GM21529 (cell line): Measurements from ENCODE around the gene RIBC2.
"Not testable (repeated sequence)": the region's sequence is repeated elsewhere in the genome, so short reads cannot be mapped to it uniquely, and the experiment has no call there.

Source experiments
- ATAC-seq: cut with Tn5 transposase; IDR thresholded peaks from one replicate; pipeline ENCODE4 v1.9.1; 2021; ENCODE audit not compliant: unreplicated experiment

The RIBC2 gene

DNA sequence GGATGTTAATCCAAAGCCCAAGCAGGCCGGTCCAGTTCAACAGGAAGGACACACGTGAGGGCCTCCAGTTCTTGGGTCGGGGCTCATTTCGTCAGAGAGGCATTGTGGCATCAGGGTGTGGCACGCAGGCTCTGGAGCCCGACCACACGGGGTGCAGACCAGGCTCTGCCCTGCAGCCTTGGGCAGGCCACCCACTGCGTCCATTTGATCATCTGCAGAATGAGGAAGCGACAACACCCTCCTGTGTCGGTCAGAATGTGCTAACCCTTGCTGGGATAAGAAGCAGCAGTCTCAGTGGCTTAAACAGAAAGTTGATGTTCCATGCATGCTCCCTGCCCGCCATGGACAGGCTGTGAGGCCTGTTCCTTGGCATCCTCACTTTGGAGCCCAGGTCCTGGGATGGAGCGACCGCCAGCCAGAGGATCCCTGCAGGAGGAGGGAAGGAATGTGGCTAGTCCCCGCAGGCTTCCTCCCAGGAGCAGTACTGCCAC is 10.8 kb downstream of the RIBC2 start:
- no peak for ATAC-seq

DNA sequence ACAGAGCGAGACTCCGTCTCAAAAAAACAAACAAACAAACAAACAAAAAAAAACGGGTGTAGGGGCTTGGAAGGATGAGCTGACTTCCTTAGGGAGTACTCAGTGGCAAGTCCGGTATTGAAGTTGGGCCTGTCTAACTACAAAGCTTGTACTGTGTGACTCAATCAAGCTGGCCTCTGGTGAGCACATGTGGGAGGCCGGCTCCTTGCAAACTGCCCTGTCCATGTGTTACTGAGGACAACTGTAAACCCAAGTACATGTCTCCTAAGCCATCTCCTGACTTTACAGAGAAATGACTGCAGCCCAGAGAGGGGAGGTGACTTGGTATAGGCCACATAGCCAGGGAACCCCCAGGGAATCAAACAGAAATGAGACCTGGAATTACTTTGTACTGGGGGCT is 11.6 kb downstream of the RIBC2 start:
- ATAC-seq: no peak

GRCh38 chr22:45425531-45426265 is 12.2 kb downstream of the RIBC2 start:
- no peak for ATAC-seq

DNA sequence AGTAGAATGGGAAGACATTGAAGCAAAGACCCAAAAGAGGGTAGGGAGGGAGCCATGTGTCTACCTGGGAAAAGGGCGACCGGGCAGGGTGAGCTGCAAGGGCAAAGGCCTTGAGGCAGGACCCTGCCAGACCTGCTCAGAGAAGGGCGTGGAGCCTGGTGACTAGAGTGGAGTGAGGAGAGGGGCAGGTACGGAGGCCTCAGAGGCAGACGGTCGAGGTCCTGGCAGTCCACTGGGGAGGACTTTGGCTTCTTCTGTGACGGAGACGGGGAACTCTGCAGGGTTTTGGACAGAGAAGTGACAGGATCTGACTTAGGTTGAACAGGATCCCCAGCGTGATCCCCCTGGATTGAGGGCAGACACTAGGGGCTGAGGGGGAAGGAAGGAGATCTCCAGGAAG is 12.9 kb downstream of the RIBC2 start:
- no peak for ATAC-seq

DNA sequence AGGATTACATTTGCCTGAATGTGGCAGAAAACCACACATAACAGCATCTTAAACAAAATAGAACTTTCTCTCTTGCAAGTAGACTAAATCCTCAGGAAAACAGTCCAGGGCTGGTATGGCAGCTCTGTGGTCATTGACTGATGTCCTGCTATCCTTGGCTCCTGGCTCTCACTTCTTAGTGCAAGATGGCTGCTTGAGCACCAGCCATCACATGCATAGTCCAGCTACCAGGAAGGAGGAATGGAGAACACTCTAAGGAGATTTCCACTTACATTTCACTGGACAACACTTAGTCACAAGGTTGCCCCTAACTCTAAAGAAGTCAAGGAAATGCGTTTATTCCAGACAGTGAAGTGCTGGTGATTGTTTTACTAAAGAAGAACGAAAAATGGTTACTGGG is 13.6 kb downstream of the RIBC2 start:
- ATAC-seq: no peak

GRCh38 chr22:45428391-45429385 is 15.2 kb downstream of the RIBC2 start:
- ATAC-seq: no peak

DNA sequence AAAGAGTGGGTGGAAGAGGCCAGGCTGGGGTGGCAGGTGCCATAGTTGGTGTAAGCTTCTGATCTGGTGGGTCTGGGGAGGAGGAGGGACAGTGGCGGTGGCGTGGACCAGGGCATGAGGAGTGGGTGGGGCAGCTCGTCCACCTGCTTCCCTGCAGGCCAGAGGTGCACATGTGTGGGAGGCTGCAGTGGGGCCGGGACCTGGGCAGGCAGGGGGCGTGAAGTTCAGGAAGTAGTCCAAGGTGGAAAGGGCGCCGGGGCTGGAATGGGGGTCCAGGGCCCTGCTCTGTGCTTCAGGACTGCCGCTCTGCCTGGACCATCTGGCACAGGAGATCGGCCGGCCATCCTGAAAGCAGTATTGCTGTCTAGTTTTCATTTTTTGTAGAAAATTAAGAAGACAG is 15.9 kb downstream of the RIBC2 start:
- ATAC-seq: no peak

DNA sequence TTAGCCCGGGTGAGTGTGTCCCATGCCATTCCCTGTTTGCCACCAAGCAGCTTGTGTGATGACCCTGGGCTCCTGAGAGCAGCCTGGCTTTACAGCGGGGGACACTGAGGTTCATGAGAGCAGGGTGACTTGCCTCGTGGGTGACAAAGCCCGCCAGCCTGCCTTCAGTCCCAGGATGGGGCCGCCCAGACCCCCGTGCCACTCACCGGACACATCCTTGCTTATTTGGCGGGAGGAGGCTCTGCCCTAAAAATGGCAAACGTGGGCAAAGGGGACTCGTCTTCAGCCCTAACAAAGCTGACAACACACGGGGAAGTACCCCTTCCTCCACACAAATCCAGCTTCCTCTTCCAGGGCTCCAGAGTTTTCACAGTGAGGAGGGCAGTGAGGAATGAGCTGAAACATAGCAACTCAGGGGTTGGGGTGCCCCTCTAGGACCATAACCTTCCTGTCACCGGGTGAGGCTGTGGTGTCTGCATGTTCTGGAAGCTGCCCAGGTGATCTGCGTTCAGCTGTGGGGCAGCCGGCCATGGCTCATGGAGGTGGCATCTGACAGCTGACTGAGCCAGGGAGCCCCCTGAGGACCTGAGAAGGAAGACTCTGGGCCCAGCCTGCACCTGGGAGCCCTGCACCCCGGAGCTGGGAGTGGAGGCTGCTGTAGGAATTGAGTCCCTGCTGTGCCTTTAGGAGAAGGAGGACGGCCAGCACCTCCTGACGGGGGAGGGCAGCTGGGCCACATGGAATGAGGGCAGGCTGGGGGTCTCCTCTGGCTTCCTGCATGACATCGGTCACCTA is 16.7 kb downstream of the RIBC2 start:
- no peak for ATAC-seq

DNA sequence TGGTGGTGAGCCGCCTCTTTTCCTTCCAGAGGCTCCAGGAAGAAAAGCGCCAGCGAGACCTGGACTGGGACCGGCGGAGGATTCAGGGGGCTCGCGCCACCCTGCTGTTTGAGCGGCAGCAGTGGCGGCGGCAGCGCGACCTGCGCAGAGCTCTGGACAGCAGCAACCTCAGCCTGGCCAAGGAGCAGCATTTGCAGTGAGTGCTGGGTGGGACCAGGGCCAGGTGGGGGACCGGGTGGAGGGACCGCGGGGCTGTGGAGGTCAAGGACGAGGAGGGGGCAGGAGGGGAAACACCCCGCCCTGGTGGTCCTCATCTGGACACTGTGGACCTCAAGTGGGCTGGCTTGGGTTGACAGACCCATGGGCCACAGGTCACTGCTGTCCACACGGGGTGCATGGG is 17.4 kb downstream of the RIBC2 start:
- no peak for ATAC-seq

- ATAC-seq: no peak
These were observed 21.5 kb downstream of the RIBC2 start for GRCh38 chr22:45434981-45435380.

DNA sequence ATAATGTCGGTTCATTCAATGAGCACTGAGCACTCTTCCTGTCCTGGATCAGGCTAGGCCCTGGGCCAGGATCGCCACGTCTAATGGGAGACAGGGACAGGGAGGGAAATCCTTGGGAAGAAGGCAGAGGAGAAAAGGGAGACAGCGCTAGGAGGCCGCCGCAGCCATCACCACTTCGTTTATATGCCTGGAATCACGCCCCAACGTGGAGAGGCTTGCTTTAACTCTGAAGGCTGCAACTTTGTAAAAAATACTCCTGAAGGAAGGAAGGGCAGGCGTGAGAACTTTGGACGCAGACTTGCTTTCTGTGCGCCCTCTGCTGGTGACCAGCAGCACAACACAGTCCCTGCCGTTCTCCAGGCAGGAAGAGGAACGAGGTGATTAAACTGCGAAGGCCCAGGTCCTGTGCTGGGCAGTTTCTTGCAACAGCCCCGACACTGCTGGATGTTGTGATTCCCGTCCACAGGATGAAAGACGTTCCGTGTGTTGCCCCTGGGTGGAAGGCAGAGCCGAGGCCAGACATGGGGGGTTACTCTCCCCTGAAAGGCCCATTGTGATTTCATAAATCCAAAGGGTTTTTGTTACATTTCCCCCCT is 22.1 kb downstream of the RIBC2 start:
- ATAC-seq: no peak

GRCh38 chr22:45436871-45437517 is 23.5 kb downstream of the RIBC2 start:
- not testable (repeated sequence) for ATAC-seq

- ATAC-seq: no peak
These were observed 24.8 kb downstream of the RIBC2 start for GRCh38 chr22:45438336-45438735.

DNA sequence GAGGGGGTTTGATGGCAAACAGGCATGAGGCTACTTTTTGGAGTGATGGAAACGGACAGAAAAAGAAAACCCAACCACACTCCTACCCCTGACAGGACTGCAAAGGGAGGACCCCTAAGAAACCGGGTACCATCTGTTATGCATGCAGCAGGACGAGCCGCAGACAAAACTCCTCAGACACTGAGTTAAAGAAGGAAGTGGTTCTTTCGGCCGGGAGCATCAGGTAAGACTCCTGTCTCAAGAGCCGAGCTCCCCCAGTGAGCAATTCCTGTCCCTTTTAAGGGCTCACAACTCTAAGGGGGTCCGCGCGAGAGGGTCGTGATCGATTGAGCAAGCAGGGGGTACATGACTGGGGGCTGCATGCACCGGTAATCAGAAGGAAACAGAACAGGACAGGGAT is 27.2 kb downstream of the RIBC2 start:
- not testable (repeated sequence) for ATAC-seq

DNA sequence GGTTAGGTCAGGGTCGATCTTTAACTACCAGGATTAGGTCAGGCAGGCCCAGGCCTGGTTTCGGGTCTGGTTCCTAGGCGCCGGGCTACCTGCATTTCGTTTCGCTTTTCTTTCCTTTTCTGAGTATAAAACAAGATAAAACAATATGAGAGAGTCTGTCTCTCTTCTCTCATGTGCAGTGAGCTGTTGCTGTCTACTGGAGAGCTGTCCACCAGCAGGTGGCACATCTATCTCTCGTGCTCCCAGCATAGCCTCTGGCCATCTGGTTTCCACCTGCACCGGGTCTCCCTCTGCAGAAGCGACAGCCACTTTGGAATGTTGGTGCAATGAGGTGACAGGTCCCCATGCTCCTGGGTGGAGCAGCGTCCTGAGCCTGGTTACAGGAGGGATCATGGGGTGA is 27.6 kb downstream of the RIBC2 start:
- ATAC-seq: no peak

DNA sequence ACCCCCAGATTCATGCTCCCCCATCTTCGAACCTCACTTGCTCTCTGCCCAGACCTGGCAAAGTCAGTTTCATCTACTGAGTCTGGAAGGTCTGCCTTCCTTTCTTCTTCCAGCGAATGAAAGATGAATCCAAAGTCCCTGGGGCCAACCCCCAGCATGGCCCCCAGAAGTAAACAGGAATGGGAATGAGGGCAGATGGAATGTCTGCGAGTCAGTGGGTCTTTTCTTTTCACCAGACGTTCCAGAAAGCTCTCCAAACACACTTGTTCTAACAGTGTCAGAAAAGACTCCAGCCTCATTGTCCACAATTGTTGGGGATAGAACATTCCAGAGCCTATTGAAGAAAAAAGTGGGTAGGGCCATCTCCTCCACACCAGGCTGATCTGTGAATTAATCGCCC is 28.6 kb downstream of the RIBC2 start:
- ATAC-seq: no peak

DNA sequence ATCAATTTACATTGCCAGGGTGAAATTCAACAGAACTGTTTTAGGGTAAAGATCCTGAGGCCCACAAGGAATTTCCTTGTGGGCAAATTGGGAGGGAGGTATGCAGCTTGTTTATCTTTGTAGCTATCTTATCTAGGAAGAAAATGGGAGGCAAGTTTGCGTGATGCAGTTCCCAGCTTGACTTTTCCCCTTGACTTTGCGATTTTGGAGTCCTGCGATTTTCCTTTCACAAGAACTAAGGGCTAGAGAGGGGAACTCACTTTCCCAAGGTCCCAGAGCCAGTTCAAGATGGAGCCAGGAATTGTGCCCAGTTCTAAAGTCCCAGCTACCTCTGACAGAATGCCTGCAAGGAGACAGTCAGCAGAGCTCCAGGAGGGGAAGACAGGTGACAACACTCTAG is 30.7 kb downstream of the RIBC2 start:
- ATAC-seq: no peak

DNA sequence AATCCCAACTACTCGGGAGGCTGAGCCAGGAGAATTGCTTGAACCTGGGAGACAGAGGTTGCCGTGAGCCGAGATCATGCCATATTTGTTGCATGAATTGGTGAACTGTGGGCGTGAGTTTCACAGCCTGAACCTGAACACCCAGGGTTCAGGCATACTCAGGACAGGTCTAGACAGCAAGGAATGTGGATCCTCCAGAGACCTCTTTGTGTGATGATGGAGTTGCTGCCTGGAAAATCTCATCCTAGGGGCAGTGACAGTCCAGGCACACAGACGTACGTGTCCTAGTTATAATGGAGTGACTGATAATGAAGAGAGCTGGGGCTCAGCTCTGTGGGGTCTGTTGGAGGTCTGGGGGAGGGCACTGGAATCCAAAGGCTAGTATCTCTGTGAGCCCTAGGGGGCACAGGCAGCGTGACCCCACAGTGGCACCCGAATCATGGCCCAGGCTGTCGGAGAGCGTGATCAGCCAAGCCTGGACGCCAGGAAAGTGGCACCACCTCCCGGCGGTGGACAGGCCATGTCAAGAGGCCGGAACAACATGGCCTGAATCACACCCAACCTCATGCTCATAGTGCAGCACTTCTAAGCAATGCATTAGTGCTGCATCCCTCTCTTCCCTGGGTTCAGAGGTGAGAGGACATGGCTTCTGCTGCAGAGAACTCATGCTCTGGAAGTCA is 31.7 kb downstream of the RIBC2 start:
- no peak for ATAC-seq

GRCh38 chr22:45446216-45446615 is 32.7 kb downstream of the RIBC2 start:
- no peak for ATAC-seq

DNA sequence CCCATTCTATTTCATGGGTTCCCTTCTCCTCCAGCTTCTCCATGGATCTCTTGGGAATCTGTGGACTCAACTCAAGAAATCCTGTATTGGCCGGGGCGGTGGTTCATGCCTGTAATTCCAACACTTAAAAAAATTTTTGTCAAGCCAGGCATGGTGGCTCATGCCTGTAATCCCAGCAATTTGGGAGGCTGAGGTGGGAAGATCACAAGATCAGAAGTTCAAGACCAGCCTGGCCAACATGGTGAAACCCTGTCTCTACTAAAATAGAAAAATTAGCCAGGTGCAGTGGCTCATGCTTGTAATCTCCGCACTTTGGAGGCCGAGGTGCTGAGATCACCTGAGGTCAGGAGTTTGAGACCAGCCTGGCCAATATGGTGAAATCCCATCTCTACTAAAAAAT is 34.1 kb downstream of the RIBC2 start:
- ATAC-seq: not testable (repeated sequence)
